ENCODE results near the gene MAPK1. TPM values are rescaled to one million over a fixed set of nuclear protein-coding genes. Genes with fewer than 3 reads are reported as not detected.
"Not testable (repeated sequence)": the region's sequence is repeated elsewhere in the genome, so short reads cannot be mapped to it uniquely, and the experiment has no call there.

The MAPK1 gene
- total and polyA plus RNA-seq, 2 donors (not counting 1 experiment from before 2014, with no cell fraction given), result 53.8 to 133 TPM

DNA sequence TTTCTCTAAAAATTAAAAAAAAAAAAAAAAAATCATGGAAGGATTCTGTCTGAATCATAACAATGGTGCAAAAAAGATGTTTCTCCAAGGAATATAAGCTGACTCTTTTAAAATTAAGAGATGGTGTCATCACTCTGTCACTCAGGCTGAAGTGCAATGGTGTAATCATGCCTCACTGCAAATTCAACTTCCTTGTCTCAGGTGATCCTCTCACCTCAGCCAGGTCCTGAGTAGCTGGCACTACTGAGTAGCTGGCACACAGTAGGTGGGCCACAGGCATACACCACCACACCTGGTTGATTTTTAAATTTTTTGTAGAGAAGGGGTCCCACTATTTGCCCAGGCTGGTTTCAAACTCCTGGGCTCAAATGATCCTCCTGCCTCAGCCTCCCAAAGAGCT, 77.1 kb downstream of the MAPK1 start:
- H4K20me1 ChIP-seq (ENCODE audit: control insufficient read depth, extremely low read depth, insufficient read depth, low read length), result no peaks in the 10 kb centered on the region
- TF ChIP-seq, protein P1, sequence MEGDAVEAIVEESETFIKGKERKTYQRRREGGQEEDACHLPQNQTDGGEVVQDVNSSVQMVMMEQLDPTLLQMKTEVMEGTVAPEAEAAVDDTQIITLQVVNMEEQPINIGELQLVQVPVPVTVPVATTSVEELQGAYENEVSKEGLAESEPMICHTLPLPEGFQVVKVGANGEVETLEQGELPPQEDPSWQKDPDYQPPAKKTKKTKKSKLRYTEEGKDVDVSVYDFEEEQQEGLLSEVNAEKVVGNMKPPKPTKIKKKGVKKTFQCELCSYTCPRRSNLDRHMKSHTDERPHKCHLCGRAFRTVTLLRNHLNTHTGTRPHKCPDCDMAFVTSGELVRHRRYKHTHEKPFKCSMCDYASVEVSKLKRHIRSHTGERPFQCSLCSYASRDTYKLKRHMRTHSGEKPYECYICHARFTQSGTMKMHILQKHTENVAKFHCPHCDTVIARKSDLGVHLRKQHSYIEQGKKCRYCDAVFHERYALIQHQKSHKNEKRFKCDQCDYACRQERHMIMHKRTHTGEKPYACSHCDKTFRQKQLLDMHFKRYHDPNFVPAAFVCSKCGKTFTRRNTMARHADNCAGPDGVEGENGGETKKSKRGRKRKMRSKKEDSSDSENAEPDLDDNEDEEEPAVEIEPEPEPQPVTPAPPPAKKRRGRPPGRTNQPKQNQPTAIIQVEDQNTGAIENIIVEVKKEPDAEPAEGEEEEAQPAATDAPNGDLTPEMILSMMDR (conservative IDR thresholded peaks at IDR 0.05 in 1 of 2, IDR thresholded peaks at IDR 0.05 in 1 of 2; ENCODE audit: low read depth in 1 of 2, low read length in 2 of 2), result no peak
- TF ChIP-seq EZH2 (IDR thresholded peaks at IDR 0.05; ENCODE audit: low read length, missing control alignments), result no peak
- H3K4me2 ChIP-seq (ENCODE audit: extremely low read depth, insufficient read depth, low read length), result no peak overlapping the region
- no peak overlapping the region for H3K4me3 ChIP-seq (replicated peaks in 1 of 4; ENCODE audit: control extremely low read depth in 1 of 4, insufficient read depth in 1 of 4, low read depth in 3 of 4, low read length in 4 of 4)
- H3K9me3 ChIP-seq (ENCODE audit: control insufficient read depth, insufficient read depth, low read depth, low read length), result no peaks in the 10 kb centered on the region
- H3K27me3 ChIP-seq (ENCODE audit: control insufficient read depth, insufficient read depth, low read length), result no peaks in the 10 kb centered on the region
- H2AFZ ChIP-seq (ENCODE audit: low read length), result no peak overlapping the region
- H3K9ac ChIP-seq (ENCODE audit: insufficient read depth, low read length), result no peak overlapping the region
- no peak overlapping the region for H3K27ac ChIP-seq (ENCODE audit: insufficient read depth, low read length)
- peaks cover under 1% of the 10 kb centered on the region for H3K79me2 ChIP-seq (ENCODE audit: control insufficient read depth, insufficient read depth, low read length)
- DNase-seq (ENCODE audit: low read depth in 2 of 2), result no peak
- peaks cover 2% of the 10 kb centered on the region for H3K36me3 ChIP-seq (ENCODE audit: control insufficient read depth, insufficient read depth, low read length)
- H3K4me1 ChIP-seq (ENCODE audit: control insufficient read depth, extremely low read depth, insufficient read depth, low read length), result no peaks in the 10 kb centered on the region

DNA sequence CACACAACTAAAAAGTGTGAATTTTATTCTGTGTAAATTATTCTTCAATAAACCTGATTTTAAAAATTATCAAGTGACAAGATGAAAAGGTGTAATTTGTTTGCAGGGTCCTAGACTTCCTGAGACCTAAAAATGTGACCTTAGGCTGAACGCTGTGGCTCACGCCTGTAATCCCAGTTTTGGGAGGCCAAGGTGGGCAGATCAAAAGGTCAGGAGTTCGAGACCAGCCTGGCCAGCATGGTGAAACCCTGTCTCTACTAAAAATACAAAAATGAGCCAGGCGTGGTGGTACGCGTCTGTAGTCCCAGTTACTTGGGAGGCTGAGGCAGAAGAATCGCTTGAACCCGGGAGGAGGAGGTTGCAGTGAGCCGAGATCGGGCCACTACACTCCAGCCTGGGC, 79.9 kb downstream of the MAPK1 start:
- not testable (repeated sequence) for H3K79me2 ChIP-seq (ENCODE audit: control insufficient read depth, insufficient read depth, low read length); H3K27me3 ChIP-seq (ENCODE audit: control insufficient read depth, insufficient read depth, low read length); H3K36me3 ChIP-seq (ENCODE audit: control insufficient read depth, insufficient read depth, low read length); H3K4me1 ChIP-seq (ENCODE audit: control insufficient read depth, extremely low read depth, insufficient read depth, low read length); H3K4me3 ChIP-seq (replicated peaks in 1 of 4; ENCODE audit: control extremely low read depth in 1 of 4, insufficient read depth in 1 of 4, low read depth in 3 of 4, low read length in 4 of 4); H2AFZ ChIP-seq (ENCODE audit: low read length); H3K9ac ChIP-seq (ENCODE audit: insufficient read depth, low read length); DNase-seq (ENCODE audit: low read depth in 2 of 2); H4K20me1 ChIP-seq (ENCODE audit: control insufficient read depth, extremely low read depth, insufficient read depth, low read length); H3K9me3 ChIP-seq (ENCODE audit: control insufficient read depth, insufficient read depth, low read depth, low read length); H3K4me2 ChIP-seq (ENCODE audit: extremely low read depth, insufficient read depth, low read length); H3K27ac ChIP-seq (ENCODE audit: insufficient read depth, low read length)

GRCh38 chr22:21780259-21780658, 87.2 kb downstream of the MAPK1 start:
- no peak for TF ChIP-seq EZH2 (IDR thresholded peaks at IDR 0.05; ENCODE audit: low read length, missing control alignments)
- TF ChIP-seq, protein P1 (conservative IDR thresholded peaks at IDR 0.05 in 1 of 2, IDR thresholded peaks at IDR 0.05 in 1 of 2; ENCODE audit: low read depth in 1 of 2, low read length in 2 of 2), result no peak
- Histone ChIP-seq H2AFZ (ENCODE audit: low read length) (no peak overlapping the region), H3K4me2 (ENCODE audit: extremely low read depth, insufficient read depth, low read length) (no peak overlapping the region), H3K36me3 (ENCODE audit: control insufficient read depth, insufficient read depth, low read length) (peaks cover 3% of the 10 kb centered on the region), H3K9ac (ENCODE audit: insufficient read depth, low read length) (no peak overlapping the region), H3K9me3 (ENCODE audit: control insufficient read depth, insufficient read depth, low read depth, low read length) (no peaks in the 10 kb centered on the region), H3K27ac (ENCODE audit: insufficient read depth, low read length) (no peak overlapping the region), H3K79me2 (ENCODE audit: control insufficient read depth, insufficient read depth, low read length) (peaks cover under 1% of the 10 kb centered on the region), H3K4me3 (replicated peaks in 1 of 4; ENCODE audit: control extremely low read depth in 1 of 4, insufficient read depth in 1 of 4, low read depth in 3 of 4, low read length in 4 of 4) (no peak overlapping the region), H3K27me3 (ENCODE audit: control insufficient read depth, insufficient read depth, low read length) (no peaks in the 10 kb centered on the region), H3K4me1 (ENCODE audit: control insufficient read depth, extremely low read depth, insufficient read depth, low read length) (peaks cover 6% of the 10 kb centered on the region), H4K20me1 (ENCODE audit: control insufficient read depth, extremely low read depth, insufficient read depth, low read length) (no peaks in the 10 kb centered on the region)
- no peak for DNase-seq (ENCODE audit: low read depth in 2 of 2)

All from fibroblast of lung (primary cell).